ENCODE measurements around the gene ZNRF2.

Gene ZNRF2

DNA sequence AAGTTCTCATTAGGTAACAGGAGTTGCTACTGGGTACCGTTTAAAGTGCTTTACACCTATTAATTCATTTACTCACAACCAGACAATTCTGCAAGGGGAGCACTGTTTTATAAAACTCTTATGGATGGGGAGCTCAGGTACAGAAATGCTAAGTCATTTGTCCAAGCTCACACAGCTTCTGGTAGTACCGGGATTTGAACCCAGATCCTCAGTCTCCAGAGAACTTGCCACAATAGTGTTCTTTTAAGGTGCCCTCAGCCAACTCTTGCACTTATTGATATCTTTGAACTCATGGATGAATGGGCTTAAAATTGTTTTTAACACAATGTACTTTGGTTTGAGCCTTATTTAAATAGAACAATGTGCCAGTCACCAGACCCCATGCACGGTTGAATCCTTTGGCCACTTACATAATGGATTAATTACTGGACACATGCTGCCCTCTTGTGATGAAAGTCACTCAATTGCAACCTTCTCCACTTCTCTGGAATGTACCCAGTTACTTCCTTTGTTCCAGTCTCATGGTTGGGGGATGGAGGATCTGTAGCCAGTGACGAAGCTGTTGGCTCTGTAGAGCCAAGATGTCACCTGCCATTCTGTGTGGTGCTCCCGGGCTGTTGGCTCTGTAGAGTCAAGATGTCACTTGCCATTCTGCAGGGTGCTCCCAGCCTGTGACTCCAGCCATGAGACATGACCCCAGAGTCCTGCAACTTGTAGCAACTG is 128.5 kb downstream of the ZNRF2 start:
- Histone ChIP-seq H3K4me3 (ENCODE audit: low read depth, low read length) (no peak overlapping the region), H3K27me3 (ENCODE audit: insufficient read depth, low read depth, severe bottlenecking) (no peaks in the 10 kb centered on the region), H3K27ac (no peak overlapping the region), H3K36me3 (no peaks in the 10 kb centered on the region), H3K9me3 (ENCODE audit: severe bottlenecking) (no peaks in the 10 kb centered on the region)
- peak; percentile 33 for DNase-seq
- TF ChIP-seq, protein P1, sequence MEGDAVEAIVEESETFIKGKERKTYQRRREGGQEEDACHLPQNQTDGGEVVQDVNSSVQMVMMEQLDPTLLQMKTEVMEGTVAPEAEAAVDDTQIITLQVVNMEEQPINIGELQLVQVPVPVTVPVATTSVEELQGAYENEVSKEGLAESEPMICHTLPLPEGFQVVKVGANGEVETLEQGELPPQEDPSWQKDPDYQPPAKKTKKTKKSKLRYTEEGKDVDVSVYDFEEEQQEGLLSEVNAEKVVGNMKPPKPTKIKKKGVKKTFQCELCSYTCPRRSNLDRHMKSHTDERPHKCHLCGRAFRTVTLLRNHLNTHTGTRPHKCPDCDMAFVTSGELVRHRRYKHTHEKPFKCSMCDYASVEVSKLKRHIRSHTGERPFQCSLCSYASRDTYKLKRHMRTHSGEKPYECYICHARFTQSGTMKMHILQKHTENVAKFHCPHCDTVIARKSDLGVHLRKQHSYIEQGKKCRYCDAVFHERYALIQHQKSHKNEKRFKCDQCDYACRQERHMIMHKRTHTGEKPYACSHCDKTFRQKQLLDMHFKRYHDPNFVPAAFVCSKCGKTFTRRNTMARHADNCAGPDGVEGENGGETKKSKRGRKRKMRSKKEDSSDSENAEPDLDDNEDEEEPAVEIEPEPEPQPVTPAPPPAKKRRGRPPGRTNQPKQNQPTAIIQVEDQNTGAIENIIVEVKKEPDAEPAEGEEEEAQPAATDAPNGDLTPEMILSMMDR (IDR thresholded peaks at IDR 0.05; ENCODE audit: low read depth, low read length) = peak; percentile 58

DNA sequence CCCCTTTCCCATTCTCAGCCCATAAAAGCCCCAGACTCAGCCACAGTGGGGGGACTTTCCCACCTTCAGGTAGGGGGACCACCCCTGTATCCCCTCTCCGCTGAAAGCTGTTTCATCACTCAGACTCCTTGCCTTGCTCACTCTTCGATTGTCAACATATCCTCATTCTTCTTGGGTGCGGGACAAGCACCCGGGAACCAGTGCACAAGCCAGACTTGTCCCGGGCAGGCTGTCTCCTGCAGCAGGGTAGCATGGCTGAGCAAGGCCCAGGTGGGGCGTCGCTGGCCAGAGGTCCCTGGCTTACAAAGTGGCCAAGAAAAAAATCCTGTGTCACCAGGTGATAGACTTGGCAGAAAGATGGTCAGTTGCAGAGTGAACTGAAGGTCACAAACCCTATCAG is 129.5 kb downstream of the ZNRF2 start:
- H3K4me3 ChIP-seq (ENCODE audit: low read depth, low read length) = no peak overlapping the region
- H3K27me3 ChIP-seq (ENCODE audit: insufficient read depth, low read depth, severe bottlenecking) = no peaks in the 10 kb centered on the region
- TF ChIP-seq, protein P1 (IDR thresholded peaks at IDR 0.05; ENCODE audit: low read depth, low read length) = no peak
- no peak for DNase-seq
- no peaks in the 10 kb centered on the region for H3K36me3 ChIP-seq
- H3K27ac ChIP-seq = no peak overlapping the region
- no peaks in the 10 kb centered on the region for H3K9me3 ChIP-seq (ENCODE audit: severe bottlenecking)

Measured in WERI-Rb-1 (cell line).